ENCODE measurements around the gene BHMT2.

Gene BHMT2, protein sequence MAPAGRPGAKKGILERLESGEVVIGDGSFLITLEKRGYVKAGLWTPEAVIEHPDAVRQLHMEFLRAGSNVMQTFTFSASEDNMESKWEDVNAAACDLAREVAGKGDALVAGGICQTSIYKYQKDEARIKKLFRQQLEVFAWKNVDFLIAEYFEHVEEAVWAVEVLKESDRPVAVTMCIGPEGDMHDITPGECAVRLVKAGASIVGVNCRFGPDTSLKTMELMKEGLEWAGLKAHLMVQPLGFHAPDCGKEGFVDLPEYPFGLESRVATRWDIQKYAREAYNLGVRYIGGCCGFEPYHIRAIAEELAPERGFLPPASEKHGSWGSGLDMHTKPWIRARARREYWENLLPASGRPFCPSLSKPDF

DNA sequence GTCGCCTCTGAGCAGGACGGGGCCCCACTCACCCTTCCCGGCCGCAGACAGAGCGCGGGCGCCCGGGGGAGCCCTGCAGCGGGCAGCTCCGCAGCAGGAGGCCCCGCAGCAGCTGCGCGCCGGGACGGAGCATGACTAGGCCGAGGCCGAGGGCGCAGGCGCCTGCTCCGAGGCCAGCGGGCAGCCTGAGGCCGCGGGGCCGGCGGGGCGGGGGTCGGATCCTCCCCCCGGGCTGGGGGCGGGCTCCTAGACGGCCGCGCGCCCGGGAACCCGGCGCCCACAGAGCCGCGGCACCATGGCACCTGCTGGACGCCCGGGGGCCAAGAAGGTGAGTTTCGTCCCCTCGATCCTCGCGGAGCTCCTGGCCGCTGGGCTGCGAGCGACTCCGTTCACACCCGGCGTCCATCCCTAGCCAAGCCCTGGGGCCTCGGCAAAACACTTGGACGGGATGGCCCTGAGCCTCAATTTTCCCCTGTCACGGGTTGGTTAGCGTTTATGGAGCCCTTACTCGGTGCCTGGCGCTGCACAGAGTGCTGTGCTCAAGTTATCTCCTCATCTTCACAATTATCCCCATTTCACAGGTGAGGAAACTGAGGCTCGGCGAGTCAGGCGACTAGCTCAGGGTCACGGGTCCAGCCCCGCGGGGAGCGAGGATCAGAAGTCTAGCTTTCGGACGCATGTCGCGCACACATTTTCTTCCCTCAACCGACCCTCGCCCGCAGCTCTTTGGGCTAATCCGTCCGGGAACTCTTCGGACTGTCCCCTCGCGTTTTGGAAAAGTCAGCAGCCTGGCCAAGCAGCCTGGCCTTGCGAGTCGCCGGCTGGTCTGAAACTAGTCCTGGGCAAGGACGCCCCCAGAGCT, at the start of gene BHMT2, which contains the start of gene DMGDH:
BHMT2 (plus strand) TSS at position 280 of the 862 bp plus-strand sequence; CDS start at position 296, 16 bp downstream.
DMGDH (minus strand) TSS at position 187 of the 862 bp plus-strand sequence; CDS start at position 133, 54 bp downstream.
- no peak for DNase-seq

DNA sequence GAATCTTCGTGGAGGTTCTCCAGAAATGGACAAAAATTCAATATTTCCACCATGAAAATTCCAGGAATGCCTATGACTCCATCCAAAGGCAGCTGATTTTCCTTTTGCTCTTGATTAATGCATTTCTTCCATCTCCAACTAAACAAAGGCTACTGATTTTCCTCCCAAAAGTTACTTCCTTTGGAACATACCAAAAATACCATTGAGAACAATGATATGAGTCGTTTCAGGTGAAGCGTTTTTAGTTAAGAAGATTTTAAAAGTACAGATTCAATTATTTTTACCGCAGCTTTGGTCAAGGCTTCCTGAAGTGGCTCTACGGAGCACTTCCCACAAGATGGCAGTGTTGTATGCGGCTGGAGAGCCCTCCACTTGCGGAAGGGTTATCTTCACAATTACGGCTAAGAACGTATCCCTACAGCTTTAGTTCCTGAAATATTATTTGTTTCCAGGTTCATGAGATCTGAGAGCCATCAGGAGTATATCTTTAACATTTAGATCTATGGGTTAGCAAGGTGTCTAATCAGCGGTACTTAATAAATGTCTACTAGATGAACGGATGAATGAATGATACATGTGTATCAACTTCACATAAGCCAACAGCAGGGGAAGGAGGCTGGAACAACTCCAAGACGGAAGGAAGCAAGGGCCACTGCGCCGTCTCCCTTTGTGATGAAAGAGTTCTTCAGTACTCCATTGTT, 48.6 kb upstream of the BHMT2 start:
- DNase-seq, result peak; percentile 69

DNA sequence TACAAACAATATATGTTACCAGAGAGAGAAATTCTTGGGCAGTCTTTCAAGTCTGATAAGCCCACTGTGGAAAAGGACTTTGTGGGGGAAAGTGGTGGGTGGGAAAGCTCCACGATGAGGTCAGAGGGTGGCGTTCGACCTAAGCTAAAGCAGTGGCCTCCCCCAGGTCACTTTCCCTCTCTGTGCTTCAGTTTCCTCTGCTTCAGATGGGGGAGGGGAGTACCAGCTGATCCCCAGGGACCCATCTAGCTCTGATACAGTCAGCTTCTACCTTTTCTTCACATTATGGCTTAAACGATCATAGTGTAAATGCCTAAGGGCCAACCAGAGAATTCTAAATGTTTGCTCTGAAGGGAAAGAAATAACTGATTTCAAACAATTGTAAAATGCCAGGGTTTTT, 47.8 kb upstream of the BHMT2 start:
- DNase-seq, result no peak

DNA sequence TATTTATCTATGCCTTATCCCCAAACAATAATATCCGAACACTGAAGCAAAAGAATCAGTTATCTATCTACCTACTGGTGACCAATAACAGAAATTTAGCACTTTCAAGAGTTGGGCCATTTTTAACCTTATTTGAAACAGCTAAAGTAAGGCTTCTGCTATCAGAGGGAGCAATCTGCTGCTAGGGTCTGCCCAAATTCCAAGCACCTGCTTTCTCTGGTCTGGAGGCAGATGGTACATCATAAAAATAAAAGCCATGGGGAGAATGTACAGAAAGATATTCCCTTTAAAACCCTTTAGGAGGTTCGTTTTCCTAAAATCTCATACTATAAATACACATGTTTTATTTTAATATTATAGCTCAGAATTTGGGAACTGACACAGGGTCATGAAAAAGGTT, 46.8 kb upstream of the BHMT2 start:
- DNase-seq, result no peak

DNA sequence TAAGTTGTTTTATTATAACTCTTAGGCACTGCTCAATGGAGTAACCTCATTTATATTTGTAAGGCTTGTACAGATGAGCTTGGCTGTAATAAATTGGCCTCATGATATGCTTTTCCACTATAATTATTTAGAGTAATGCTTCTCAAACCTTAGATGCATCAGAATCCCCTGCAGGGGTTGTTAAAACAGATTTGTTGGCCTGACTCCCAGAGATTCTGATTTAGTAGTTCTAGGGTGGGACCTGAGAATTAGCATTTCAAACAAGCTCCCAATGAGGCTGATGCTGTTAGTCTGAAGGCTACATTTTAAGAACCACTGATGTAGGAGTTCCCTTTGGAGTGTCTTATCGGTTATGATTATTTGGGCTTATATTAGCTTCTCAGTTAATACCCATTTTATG, 46.2 kb upstream of the BHMT2 start:
- no peak for DNase-seq

DNA sequence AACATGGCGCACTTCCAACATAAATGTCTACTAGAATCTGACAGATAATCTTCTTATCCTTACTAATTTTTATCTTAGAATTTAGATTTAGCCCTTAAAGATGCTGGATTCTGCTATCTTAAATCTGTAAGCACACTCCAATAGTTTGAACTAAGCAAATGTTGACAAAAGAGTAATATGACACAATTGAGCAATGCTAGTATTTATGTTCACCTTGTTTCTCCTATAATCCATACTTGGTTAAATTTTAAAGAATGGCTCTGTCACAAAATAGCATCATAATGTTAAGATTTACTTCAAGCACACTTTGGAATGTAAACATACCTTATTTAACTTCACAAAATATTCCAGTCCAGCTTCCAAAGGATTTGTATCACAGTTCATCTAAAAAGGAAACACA, 45.6 kb upstream of the BHMT2 start:
- DNase-seq, result no peak

DNA sequence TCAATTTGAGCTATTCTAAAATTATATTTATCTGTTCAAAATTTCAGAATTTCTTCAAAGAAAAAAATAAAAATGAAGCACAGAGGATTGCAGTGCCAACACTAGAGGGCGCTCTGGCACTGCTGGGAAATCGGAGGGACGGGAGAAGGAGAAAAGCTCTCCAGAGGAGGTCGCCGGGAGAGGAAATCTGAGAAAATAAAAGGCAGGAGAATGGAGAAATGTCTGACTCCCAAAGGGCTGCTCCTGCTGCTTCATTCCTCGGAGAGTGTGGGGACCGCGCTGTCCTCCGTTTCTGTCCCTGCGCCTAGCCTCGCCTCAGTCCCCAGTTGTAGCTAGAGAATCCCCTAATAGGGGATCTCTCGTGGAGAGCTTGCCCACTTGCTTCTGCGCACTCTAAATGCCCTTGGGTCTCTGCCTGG, 44.5 kb upstream of the BHMT2 start:
- peak; percentile 82 for DNase-seq

DNA sequence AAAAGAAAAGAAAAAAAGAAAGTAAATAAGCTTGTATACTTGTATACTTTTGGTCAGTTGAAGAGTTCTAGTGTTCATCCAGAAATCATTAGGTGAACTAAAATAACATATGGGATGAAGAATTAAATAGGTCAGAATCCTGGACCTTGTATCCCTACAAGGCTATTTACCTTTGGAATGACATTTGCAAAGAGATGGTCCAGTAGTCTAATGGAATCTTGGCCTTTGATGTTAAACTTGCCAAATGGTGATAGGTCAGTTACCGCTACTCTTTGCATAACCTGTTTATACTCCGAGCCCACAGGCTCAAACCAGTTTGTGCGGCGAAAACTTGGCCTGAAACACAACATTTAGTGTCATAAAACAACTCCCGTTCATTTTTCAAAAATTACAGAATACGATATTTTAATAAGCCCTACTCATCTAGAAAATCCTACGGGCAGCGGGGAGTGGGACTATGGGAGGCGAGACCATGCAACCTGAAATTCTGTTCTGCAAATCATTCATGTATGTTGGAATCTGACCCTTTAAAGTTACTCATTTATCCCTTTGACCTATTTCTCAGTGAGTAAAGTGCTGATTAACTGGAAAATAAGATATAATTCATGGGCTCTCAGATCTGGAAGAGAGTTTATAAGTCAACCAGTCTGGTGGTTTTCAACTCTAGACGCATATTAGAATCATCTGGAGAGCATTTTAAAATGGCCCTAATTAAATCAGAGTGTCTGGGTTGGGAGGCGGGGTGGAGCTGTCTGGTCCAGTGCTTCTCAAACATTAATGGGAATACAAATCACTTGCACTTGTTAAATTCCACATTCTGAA, 38.7 kb upstream of the BHMT2 start:
- no peak for DNase-seq

DNA sequence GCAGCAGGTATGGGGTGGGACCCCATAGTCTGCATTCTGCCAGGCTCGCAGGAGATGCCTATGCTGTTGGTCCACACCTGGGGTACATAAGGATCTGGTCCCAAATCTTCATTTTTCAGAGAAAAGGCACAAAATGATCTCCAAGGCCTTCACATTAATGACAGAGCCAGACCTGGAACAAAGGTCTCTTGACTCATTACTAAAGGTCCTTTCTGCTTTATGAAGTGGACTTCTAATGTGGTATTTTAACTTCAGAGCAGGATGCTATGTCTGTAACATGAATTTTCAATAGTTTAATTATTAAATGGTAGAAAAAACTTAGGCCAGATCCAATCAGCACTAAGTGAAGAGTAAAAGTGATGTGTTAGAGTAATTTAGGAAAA, 38.1 kb upstream of the BHMT2 start:
- no peak for DNase-seq

DNA sequence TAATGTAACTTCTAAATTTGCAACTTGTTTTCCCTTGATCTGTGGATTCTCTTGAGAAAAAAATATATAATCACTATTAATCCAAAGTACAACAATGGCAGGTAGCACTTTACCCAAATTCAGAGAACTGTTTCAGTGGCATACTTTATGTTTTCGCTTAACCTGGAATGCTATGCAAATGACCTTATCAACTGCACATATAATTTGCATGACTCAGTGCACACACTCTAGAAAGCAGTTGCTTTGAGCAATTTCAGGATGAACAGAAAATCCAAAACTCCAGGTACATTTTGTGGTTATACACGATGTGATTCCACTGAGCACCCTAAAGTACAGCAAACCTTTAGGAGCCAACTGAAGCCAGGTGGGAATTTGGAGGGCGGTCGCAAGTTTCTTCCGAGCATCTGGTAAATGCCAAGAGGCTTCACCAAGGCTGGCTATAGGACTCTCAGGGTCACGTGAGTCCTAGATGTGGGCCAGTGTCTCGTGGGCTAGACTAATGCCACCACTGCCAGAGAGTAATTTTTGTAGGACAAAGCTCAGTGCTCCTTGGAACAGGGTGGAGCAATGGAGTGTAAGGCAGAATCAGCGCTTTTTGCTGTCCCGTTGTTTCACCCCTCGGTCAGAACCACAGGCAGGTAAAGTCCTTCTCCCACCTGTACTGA, 37.4 kb upstream of the BHMT2 start:
- DNase-seq, result no peak

DNA sequence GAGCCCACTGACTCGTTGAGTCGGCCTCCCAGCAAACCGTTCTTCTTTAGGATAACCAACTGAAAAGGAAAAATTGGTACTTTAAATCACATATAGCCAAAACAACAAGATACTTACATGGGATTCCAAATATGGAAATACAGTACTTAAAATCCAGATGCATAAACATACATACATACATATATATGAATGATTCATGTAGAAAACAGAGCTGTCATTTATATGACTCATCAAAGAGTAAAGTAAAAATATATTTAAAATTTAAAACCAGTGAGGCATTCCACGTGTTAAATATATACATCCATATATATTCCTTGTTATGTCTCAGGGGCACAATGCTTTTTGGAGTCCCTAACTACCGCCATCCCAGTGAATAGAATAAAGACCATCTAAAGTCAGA, 36.8 kb upstream of the BHMT2 start:
- DNase-seq, result no peak

DNA sequence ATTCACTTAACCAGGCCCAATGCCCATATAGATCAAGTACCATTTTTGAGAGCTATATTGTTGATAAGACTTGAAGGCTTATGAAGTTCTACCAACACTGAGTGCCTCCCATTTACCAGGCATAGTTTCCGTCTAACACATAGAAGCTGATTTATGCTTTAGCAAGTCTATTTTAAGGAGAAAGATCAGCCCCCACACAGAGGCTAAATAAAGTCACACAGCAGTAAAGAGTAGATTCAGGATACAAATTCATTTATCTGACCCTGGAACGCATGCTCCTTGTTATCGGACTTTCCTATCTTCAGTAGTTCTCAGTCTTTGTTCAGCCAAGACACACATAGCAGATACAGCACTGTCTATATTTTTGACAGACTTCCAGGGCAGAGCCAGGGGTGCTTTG, 34.3 kb upstream of the BHMT2 start:
- DNase-seq, result no peak

DNA sequence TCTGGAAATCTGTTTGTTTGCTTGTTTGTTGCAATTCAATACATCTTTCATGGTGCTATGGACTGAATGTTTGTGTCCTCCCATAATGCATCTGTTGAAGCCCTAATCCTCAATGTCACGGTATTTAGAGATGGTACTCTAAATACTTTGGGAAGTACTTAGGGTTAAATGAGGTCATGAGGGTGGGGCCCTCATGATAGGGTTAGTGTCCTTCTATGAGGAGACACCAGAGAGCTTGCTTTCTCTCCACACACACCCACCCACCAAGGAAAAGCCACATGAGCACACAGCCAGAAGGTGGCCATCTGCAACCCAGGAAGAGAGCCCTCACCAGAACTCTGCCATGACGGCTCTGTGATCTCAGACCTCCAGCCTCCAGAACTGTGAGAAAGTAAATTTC, 32.8 kb upstream of the BHMT2 start:
- DNase-seq, result no peak

DNA sequence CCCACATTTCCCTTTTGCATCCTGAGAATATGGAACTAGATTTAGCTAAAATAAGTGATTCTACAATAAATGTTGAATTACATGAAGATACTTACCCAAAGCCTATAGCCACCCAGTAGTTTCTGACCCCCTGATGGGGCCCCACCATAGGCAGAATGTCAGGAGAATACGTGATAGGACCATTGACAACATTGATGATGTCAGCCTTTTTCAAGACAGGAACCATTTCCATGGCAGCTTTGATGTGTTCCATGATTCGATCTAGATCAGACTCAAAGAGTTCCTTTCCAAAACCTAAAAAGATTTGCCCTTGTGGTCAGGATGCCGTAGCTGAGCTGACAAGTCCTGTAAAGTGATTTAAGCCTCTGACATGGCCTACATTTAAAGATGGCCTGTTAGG, 27.4 kb upstream of the BHMT2 start:
- no peak for DNase-seq

DNA sequence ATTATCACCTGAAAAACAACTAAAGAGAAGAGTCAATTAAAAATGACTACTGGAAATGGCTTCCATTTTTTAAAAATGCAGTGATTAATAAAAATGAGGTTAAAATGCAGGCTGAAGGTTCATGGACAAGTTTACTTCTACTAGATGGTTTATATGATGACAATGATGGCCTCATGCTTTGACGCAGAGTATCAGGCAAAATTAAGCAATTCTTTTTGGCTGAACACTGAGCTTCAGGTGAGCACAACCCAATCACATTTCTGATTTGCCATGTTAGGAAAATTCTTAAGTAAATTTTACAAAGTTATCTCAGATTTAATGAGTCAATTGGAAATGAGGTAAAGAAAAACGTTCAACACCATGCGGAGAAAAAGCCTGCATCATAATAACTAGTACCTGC, 22.4 kb upstream of the BHMT2 start:
- no peak for DNase-seq

DNA sequence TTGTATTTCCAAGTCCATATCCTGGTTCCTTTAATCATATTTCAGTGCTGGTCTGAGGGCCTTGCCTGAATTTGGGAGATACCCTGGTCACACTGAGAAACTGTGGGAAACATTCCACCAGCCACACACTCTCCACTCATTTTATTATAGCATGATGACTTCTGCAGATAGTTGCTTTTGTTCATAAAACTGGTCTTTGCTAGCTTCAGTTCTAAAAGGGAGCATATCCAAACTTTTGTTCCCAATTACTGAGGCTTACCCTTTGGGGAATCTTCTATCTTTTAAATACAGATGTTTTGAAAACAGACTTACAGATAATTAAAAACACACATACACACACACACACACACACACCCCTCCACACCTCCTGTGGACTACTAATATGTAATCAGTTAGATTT, 21.1 kb upstream of the BHMT2 start:
- no peak for DNase-seq

DNA sequence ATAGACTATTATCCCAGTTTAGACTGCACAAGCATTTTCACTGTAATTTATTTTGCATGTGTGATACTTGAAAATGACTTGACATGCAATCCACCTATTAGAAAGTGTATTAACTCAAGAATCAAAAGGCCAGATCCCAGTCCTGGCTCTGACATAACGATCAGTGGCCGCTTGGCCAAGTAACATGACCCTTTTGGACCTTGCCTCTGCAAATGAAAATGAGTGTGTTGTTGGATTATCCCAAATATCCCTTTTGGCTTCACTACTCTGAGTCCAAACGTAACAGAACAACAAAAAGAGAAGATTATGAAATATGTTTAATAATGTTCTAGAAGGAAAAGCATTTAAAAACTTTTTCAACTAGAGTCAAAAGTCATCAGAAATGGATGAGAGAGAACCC, 19.1 kb upstream of the BHMT2 start:
- no peak for DNase-seq

DNA sequence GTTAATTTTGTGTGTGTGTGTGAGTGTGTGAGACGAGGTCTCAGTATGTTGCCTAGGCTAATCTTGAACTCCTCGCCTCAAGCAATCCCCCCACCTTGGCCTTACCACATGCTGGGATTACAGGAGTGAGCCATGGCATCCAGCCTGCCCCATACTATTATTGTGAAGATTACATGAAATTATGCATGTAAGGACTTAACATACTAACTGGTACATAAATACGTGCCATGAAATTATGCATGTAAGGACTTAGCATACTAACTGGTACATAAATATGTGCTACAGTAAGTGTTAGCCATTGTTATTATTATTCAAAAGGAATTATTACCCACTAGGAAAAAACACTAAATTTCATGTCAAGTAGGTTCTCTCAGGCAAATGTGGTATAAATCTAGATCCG, 16.2 kb upstream of the BHMT2 start:
- DNase-seq, result no peak

DNA sequence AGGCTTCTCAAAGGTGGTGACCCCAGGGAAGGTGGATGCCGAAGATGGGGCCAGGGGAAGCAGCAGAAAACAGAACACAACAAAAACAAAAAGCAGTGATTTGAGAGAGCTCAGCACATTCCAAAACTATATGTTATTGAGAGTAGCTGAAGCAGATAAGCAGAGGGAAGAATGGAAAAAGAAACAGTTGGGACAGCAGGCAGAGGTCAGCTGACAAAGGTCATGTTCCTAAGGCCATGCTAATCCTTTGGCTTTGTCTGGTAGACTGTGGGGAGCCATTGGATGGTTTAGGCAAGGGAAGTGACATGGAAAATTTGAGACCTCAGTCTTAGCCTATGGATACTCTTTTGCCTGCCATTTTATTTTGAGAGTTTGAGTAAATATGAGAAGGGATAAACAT, 14.6 kb upstream of the BHMT2 start:
- no peak for DNase-seq

DNA sequence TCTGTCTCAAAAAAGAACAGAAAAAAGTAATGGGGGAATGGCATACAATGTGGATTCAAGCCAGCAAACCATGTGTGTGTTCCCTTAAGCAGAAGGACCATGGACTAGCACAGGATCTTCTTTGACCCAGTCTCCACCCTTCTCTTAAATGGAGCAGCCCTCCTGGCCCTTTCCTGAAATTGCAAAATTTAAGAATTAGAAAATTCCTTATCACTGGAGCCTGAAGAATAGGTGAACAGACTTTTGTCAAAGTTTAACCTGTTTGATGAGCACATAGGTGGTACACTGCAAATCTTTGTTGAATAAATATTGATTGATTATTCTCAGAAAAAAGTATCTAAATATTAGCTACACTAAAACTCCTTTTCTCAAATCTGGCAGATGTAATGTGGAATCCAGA, 12.7 kb upstream of the BHMT2 start:
- DNase-seq, result no peak

DNA sequence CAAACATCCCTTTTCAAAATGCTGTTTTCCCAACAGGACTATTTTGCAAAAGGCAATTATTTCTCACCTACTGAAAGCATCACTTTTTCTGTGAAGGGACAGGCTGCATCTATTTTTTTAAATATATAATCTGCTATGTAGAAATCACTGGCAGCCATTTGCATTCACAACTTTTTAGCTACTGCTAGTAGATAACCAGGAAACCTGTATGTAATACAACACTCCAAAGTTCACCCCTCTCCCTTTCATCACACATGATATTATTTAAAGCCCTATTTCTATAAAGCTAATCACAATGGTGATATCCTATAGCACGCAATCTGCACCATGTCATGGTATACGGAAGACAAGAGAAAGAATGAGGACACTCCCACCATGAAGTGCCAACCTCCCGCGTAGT, 9.9 kb upstream of the BHMT2 start:
- DNase-seq, result no peak

DNA sequence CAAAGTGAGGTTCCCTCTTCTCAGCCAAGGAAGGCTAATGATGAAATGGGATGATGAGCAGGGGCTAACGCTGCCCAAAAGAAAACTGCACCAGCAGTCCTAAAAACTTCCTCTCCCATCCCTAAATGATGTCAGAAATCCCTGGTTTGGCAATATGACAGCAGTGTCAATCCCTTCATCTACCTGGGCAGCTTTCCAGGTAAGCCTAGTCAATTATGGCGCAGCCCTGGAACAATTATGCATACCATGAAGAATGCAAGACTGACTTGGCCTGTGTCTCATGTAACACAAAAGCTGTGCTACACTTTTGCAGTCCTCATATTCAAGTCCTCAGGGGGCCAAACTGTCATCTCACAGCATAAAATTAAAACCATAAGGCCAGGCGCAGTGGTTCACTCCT, 7.1 kb upstream of the BHMT2 start:
- DNase-seq, result no peak

Data from activated effector memory CD4-positive, alpha-beta T cell treated with anti-CD3 and anti-CD28 coated beads, Interleukin-2, amount 50 U/mL, for 16 hours (primary cell).